Measurements from ENCODE around the gene SLC5A10. TPM values are rescaled to one million over a fixed set of nuclear protein-coding genes. Genes with fewer than 3 reads are reported as not detected.

The SLC5A10 gene
- total RNA-seq, 4 donors from 2014 or later, result not detected

DNA sequence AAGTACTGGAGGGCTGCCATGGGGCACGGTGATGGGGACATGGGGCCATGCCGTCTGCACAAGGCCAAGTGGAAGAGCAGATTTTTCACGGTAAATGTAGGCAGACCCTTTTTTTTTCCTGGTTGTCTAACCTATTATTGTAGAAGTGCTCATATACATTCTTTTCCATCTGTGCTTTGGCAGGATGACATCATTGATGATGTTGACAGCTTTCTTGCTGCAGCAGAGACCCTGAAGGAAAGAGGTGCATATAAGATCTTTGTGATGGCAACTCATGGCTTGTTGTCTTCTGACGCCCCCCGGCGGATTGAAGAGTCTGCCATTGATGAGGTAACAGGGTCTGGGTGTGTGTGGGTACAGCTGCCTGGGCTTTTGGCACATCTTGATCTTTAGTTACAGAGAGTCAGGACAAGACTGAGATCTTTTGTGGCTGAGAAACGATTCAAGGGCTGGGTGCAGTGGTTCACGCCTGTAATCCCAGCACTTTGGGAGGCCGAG is 23.3 kb upstream of the SLC5A10 start:
- 94% methylated on average over 9 of the region's 9 CpGs for WGBS
- H3K36me3 ChIP-seq, result peaks cover 20 to 52% (median 35%) of the 10 kb centered on the region in 4 donors
- no peak for DNase-seq (ENCODE audit: extremely low spot score)
- H3K4me3 ChIP-seq, result no peak overlapping the region
- H3K9me3 ChIP-seq, result no peaks in the 10 kb centered on the region
- no peak overlapping the region for H3K27ac ChIP-seq (replicated peaks in 1 of 4)
- peaks cover 0 to 7% (median 3%) of the 10 kb centered on the region in 4 donors for H3K4me1 ChIP-seq
- intact Hi-C loops (cut with DNase I), result no loop called here
- no peaks in the 10 kb centered on the region for H3K27me3 ChIP-seq
- TF ChIP-seq, protein P1, sequence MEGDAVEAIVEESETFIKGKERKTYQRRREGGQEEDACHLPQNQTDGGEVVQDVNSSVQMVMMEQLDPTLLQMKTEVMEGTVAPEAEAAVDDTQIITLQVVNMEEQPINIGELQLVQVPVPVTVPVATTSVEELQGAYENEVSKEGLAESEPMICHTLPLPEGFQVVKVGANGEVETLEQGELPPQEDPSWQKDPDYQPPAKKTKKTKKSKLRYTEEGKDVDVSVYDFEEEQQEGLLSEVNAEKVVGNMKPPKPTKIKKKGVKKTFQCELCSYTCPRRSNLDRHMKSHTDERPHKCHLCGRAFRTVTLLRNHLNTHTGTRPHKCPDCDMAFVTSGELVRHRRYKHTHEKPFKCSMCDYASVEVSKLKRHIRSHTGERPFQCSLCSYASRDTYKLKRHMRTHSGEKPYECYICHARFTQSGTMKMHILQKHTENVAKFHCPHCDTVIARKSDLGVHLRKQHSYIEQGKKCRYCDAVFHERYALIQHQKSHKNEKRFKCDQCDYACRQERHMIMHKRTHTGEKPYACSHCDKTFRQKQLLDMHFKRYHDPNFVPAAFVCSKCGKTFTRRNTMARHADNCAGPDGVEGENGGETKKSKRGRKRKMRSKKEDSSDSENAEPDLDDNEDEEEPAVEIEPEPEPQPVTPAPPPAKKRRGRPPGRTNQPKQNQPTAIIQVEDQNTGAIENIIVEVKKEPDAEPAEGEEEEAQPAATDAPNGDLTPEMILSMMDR (IDR thresholded peaks at IDR 0.05), result no peak
- TF ChIP-seq POLR2A (IDR thresholded peaks at IDR 0.05; ENCODE audit: low read depth), result no peak
- no peak for TF ChIP-seq EP300 (IDR thresholded peaks at IDR 0.05)
- no peak for TF ChIP-seq POLR2AphosphoS5 (IDR thresholded peaks at IDR 0.05)

DNA sequence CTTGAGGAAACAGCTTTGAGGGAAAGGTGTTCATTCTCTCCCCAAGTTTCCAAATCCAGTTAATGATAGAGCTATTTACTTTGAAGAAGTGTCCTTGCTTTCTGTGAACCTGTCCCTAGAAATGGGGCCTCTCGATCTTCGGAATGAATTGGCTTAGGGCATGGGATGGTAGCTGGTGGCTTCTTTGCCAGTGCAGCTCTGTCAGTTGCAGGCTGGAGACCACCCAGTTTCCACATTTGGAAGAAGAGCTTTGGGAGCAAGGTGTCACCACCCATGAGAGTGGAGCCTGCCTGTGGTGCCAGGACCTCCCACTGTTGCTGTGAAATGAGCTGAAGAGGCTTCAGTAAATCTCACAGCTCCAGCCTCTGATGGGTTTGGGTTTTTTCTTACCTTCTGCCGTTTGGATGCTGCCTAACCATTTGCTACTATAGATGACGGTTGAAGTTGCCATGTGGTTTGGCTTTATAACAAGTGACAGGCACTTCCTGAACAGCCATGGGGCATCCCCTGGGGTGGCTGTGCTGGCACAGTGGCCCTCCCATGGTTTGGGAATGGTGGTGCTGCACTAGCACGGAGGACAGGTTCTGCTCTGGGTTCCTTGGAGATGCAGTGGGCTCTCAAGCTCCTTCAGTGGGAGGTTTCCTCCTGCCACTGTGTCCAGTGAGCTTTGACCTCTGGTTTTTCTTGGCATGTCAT is 19.5 kb upstream of the SLC5A10 start:
- Histone ChIP-seq H3K9me3 (no peaks in the 10 kb centered on the region), H3K27me3 (no peaks in the 10 kb centered on the region), H3K36me3 (peaks cover 20 to 44% (median 29%) of the 10 kb centered on the region in 4 donors), H3K27ac (replicated peaks in 1 of 4) (no peak overlapping the region), H3K4me1 (no peaks in the 10 kb centered on the region), H3K4me3 (no peak overlapping the region)
- TF ChIP-seq, protein P1 (IDR thresholded peaks at IDR 0.05), result no peak
- no peak for TF ChIP-seq POLR2A (IDR thresholded peaks at IDR 0.05; ENCODE audit: low read depth)
- TF ChIP-seq EP300 (IDR thresholded peaks at IDR 0.05), result no peak
- TF ChIP-seq POLR2AphosphoS5 (IDR thresholded peaks at IDR 0.05), result no peak
- intact Hi-C loops (cut with DNase I), result no loop called here
- DNase-seq (ENCODE audit: extremely low spot score), result no peak
- WGBS, result 78% methylated on average over 4 of the region's 5 CpGs

DNA sequence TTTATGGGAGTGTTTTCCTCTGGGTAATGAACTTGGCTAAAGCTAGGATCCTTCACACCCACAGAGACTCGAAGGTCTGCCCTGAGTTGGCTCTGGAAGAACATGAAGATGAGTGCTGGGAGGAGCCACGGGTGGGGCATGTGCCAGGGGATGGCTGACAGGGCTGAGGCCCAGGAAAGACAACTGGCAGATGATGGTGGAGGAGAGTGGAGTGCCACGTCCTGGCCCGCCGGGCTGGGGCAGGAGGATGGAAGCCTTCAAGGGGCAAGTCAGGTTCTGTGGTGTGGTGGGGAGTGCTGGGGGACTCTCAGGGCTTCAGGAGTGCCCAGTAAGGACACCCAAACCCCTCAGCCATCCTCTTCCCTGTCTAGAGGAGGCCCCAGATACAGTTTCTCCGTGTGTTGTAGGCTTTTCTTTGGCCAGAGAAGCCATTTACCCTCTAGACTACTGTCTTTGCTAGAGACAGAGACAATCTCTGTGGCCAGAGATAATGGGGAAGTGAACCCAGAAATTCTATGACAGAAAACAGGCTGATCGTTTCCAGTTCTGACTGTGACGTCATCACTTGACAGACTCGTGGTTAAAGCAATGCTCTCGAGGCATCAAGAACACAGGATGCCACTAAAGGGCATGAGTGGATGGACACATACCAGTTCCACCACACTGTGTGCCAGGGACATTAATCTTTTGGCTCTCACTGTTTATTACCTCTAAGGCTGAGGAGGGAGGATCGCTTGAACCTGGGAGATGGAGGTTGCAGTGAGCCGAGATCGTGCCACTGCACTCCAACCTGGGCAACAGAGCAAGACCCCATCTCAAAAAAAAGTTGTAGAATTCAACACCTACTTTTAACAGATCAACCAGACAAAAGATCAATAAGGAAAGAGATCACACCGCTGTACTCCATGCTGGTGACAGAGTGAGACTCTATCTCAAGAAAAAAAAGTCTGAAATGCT is 18.6 kb upstream of the SLC5A10 start:
- no peak for DNase-seq (ENCODE audit: extremely low spot score)
- TF ChIP-seq EP300 (IDR thresholded peaks at IDR 0.05) (no peak), POLR2A (IDR thresholded peaks at IDR 0.05; ENCODE audit: low read depth) (no peak), POLR2AphosphoS5 (IDR thresholded peaks at IDR 0.05) (no peak)
- TF ChIP-seq, protein P1 (IDR thresholded peaks at IDR 0.05), result no peak
- Histone ChIP-seq H3K9me3 (no peaks in the 10 kb centered on the region), H3K27me3 (no peaks in the 10 kb centered on the region), H3K4me3 (no peak overlapping the region), H3K36me3 (peaks cover 20 to 42% (median 29%) of the 10 kb centered on the region in 4 donors), H3K27ac (replicated peaks in 1 of 4) (no peak overlapping the region), H3K4me1 (no peaks in the 10 kb centered on the region)
- WGBS, result 86% methylated on average over 11 of the region's 14 CpGs
- intact Hi-C loops (cut with DNase I), result no loop called here

DNA sequence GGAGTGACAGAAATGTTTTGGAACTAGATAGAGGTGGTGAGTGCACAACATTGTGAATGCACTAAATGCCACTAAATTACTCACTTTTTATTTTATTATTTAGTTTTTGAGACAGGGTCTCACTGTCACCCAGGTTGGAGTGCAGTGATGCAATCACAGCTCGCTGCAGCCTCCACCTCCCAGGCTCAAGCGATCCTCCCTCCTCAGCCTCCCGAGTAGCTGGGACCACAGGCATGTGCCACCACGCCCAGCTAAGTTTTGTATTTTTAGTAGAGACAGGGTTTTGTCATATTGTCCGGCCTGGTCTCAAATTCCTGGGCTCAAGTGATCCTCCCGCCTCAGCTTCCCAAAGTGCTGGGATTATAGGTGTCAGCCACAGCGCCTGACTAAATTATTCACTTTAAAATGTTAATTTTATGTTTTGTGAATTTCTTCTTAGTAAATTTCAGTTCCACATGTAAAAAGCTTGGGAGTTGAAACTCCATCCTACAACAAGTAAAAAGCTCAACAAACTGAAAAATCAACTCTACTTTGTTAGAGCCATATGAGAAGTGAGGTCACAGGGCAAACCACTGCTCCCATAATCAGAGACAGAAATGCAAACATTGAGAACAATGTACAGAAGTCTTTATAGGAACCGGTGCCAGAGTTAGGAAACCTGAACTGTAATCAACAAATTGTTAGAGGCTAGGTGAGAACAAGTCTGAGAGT is 13.8 kb upstream of the SLC5A10 start:
- WGBS, result 86% methylated on average over 8 of the region's 8 CpGs
- TF ChIP-seq POLR2AphosphoS5 (IDR thresholded peaks at IDR 0.05), result no peak
- TF ChIP-seq, protein P1 (IDR thresholded peaks at IDR 0.05), result no peak
- no peak for TF ChIP-seq POLR2A (IDR thresholded peaks at IDR 0.05; ENCODE audit: low read depth)
- intact Hi-C loops (cut with DNase I), result no loop called here
- Histone ChIP-seq H3K9me3 (no peaks in the 10 kb centered on the region), H3K27me3 (no peaks in the 10 kb centered on the region), H3K36me3 (no peaks in the 10 kb centered on the region), H3K27ac (replicated peaks in 1 of 4) (no peak overlapping the region), H3K4me1 (no peaks in the 10 kb centered on the region), H3K4me3 (no peak overlapping the region)
- no peak for DNase-seq (ENCODE audit: extremely low spot score)

Data from esophagus muscularis mucosa (tissue), 4 donors.